Uterus (tissue), 4 donors: ENCODE results near the gene NCBP3. TPM values are rescaled to one million over a fixed set of nuclear protein-coding genes. Genes with fewer than 3 reads are reported as not detected.

Source experiments
- DNase-seq, 2 donors: peaks; one replicate each; pipeline ENCODE4 v3.0.0-alpha.2; 2019 to 2020
- H3K27ac ChIP-seq, 2 donors: fragments of 200-600 bp; sonication (generic); 1 replicate in 1 of 2; 2 replicates in 1 of 2; pipeline ENCODE4 v1.5.1; 2016 to 2018
- H3K27me3 ChIP-seq, 2 donors: fragments of 200-600 bp; sonication (generic); one replicate each; pipeline ENCODE4 v1.5.1; 2018 to 2019; ENCODE audit warnings: control low read depth in 1 of 2
- H3K36me3 ChIP-seq, 2 donors: fragments of 200-600 bp; sonication (generic); one replicate each; pipeline ENCODE4 v1.5.1; 2019; ENCODE audit warnings: control low read depth in 1 of 2
- H3K4me1 ChIP-seq, 2 donors: fragments of 200-600 bp; sonication (generic); one replicate each; pipeline ENCODE4 v1.5.1; 2018 to 2019; ENCODE audit warnings: control low read depth in 1 of 2
- H3K4me3 ChIP-seq, 2 donors: fragments of 200-600 bp; sonication (generic); 1 replicate in 1 of 2; 2 replicates in 1 of 2; pipeline ENCODE4 v1.5.1; 2018 to 2019; ENCODE audit warnings: mild to moderate bottlenecking in 1 of 2
- H3K9me3 ChIP-seq, 2 donors: fragments of 200-600 bp; sonication (generic); one replicate each; pipeline ENCODE4 v1.5.1; 2019; ENCODE audit warnings: control low read depth in 1 of 2
- POLR2A ChIP-seq, 2 donors: fragments of 450-650 bp; IDR thresholded peaks; one replicate each; pipeline ENCODE4 v1.6.1; 2016; ENCODE audit warnings: antibody characterized with exemption in 2 of 2, mild to moderate bottlenecking in 1 of 2, moderate library complexity in 1 of 2
- intact Hi-C: fragments of 100-400 bp; cut with DNase I; formaldehyde crosslinking; loops from one replicate; pipeline ENCODE4 v1.15.1; 2023; ENCODE audit warnings: low total_unique reads
- total RNA-seq, 4 donors: library from RNA; depleted of rRNA in 3 of 4; stranded (reverse); fragments of >200 nt in 3 of 4; gene quantifications; one replicate each; pipeline versions ENCODE4 v1.1.0 to v1.2.4, GENCODE V29; 2014 to 2023
- TF ChIP-seq, protein P1 (sequence below), 4 experiments: fragments of 200-600 bp in 2 of 4; fragments of 450-650 bp in 2 of 4; sonication (generic) in 2 of 4; IDR thresholded peaks; one replicate each; pipeline ENCODE4 v1.5.1; 2016 to 2019; ENCODE audit warnings: antibody characterized with exemption in 4 of 4, mild to moderate bottlenecking in 2 of 4, moderate library complexity in 1 of 4
- donor health status: DM: yes; HTN: yes; CAD: no.

Gene NCBP3
- total RNA-seq, 4 donors from 2014 or later = 16.5 to 46.7 (median 30.1) TPM

DNA sequence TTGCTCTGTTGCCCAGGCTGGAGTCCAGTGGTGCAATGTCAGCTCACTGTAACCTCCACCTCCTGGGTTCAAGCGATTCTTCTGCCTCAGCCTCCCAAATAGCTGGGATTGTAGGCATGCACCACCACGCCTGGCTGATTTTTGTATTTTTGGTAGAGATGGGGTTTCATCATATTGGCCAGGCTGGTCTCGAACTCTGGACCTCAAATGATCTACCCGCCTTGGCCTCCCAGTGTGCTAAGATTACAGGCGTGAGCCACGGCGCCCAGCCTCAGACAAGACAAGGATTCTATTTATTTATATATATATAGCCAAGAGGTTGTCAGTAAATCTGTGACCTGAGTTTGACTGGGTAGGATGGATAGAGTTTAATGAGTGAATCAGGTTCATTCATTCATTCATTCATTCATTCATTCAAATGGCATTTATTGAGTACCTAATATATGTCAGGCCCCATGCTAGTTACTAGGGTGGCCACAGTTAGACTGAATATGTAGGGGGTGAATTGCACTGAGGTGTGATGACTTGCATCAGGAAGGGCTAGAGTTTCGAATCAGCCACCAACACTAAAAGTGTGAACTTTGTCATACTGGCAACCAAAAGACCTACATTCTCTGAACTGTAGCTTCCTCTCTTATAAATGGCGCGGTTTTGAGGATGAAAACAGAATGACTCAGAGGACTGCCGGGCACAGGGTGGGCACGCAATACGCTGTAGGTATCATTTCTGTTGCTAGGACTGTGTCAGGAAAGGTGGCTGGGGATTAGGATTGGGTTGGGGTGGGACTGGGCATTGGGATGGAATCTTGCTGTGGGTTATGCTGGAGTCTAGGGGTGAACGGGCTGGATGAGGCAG, 82.9 kb downstream of the NCBP3 start:
- no peaks in the 10 kb centered on the region for H3K36me3 ChIP-seq
- H3K4me3 ChIP-seq = no peak overlapping the region
- TF ChIP-seq POLR2A (IDR thresholded peaks at IDR 0.05) = no peak
- no peak overlapping the region for H3K27ac ChIP-seq
- no peak for DNase-seq
- H3K9me3 ChIP-seq = no peaks in the 10 kb centered on the region
- H3K4me1 ChIP-seq = no peaks in the 10 kb centered on the region
- no peaks in the 10 kb centered on the region for H3K27me3 ChIP-seq
- intact Hi-C loops = no loop called here

DNA sequence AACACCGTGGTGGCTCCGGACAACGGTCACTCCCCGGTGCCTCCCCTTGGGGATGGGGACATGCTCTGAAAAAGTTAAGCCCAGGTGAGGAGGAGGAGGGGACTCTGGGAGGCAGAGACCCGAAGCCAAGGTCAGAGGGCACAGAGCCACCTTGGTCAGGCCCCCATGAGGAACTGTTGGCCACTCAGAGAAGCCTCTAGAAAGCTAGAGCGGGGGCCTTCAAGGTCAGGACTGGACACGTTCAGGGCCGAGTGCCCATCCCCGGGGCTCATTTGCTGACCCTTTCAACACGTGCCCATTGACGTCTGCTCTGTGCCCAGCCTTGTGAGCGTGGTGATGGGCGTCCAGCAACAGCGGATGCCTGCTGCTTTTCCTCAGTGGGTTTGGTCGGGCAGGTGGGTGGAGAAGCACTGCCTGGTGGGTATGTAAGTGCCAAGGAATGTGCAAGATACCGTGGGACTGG, 84.1 kb downstream of the NCBP3 start:
- no peak for DNase-seq
- intact Hi-C loops = no loop called here
- no peaks in the 10 kb centered on the region for H3K4me1 ChIP-seq
- no peaks in the 10 kb centered on the region for H3K36me3 ChIP-seq
- no peak overlapping the region for H3K4me3 ChIP-seq
- no peak overlapping the region for H3K27ac ChIP-seq
- no peaks in the 10 kb centered on the region for H3K9me3 ChIP-seq
- TF ChIP-seq POLR2A (IDR thresholded peaks at IDR 0.05) = no peak
- TF ChIP-seq, protein P1, sequence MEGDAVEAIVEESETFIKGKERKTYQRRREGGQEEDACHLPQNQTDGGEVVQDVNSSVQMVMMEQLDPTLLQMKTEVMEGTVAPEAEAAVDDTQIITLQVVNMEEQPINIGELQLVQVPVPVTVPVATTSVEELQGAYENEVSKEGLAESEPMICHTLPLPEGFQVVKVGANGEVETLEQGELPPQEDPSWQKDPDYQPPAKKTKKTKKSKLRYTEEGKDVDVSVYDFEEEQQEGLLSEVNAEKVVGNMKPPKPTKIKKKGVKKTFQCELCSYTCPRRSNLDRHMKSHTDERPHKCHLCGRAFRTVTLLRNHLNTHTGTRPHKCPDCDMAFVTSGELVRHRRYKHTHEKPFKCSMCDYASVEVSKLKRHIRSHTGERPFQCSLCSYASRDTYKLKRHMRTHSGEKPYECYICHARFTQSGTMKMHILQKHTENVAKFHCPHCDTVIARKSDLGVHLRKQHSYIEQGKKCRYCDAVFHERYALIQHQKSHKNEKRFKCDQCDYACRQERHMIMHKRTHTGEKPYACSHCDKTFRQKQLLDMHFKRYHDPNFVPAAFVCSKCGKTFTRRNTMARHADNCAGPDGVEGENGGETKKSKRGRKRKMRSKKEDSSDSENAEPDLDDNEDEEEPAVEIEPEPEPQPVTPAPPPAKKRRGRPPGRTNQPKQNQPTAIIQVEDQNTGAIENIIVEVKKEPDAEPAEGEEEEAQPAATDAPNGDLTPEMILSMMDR (IDR thresholded peaks at IDR 0.05) = no peak
- no peaks in the 10 kb centered on the region for H3K27me3 ChIP-seq

DNA sequence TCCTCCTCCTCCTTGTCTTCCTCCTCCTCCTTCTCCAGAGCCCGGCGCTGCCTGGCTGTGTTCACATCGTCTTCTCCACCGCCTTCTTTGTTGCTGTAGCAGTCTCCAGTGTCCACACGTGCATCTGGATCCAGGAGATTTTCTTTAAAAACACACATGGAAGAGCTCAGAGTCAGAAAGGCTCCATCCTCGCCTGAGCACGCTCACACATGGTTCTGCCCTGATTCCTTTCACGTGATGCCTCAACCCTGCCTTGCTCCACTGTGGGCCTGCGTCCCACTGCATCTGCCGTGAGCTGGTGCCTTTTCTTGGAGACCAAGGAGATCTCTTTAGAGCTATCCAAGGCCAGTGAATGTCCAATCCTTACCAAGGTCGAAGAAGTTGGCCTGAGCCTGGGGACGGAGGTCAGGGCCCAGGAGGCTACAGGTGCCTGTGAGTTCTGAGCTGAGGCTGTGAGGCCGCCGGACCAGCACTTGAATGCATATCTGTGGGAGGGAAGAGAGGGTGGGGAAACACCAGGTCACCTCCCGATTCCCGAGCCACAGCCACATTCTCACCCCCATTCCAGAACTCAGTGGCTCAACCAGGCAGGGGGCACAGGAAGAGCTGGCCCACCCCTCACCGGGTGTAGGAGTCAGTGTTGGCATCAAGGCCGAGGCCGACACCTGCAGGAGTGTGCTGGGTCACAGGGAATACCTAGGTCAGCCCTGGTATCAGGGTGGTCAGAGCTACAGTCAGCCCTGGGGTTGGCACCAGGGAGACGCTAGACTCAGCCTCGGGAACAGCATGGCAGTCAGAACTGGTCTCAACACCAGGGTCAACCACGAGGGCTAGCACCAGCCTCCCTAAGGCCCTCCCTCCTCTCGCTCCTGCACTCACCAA, 84.8 kb downstream of the NCBP3 start:
- H3K4me3 ChIP-seq = no peak overlapping the region
- no peaks in the 10 kb centered on the region for H3K9me3 ChIP-seq
- TF ChIP-seq, protein P1 (IDR thresholded peaks at IDR 0.05) = no peak
- TF ChIP-seq POLR2A (IDR thresholded peaks at IDR 0.05) = no peak
- no peaks in the 10 kb centered on the region for H3K27me3 ChIP-seq
- H3K27ac ChIP-seq = no peak overlapping the region
- intact Hi-C loops = no loop called here
- H3K4me1 ChIP-seq = no peaks in the 10 kb centered on the region
- no peak for DNase-seq
- H3K36me3 ChIP-seq = no peaks in the 10 kb centered on the region

DNA sequence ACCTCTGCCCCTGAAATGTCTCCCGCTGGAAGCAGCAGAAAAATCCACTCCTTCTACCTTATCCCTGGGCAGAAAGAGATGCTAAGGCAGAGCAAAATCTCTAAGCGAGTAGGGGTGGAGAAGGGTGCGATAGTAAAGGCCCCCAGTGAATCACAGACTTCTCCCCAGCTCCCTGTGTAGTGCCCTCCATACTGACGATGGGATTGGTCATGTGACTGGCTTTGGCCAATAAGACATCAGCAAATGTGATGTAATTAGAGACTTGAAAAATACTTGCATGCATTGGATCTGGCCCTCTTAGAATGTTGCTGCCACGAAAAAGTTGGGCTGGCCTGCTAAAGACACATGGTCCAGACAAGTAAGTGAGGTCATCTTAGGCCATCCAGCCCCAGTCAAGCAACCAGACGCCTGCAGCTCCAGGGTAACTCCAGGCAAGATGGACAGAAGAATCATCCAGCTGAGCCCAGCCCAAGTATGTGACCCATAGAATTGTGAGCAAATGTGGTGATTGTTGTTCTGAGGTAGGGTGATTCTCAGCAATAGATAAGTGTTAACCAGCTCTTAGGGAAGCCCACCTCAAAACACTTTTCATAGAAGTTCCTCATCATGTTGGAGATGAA, 86.3 kb downstream of the NCBP3 start:
- Histone ChIP-seq H3K4me1 (no peaks in the 10 kb centered on the region), H3K27ac (no peak overlapping the region)

More for the DNA sequence above, 86.3 kb downstream of the NCBP3 start:
- Histone ChIP-seq H3K4me3 (no peak overlapping the region), H3K36me3 (no peaks in the 10 kb centered on the region), H3K9me3 (no peaks in the 10 kb centered on the region), H3K27me3 (peaks cover 0 to under 1% of the 10 kb centered on the region in 2 donors)
- DNase-seq = no peak
- no peak for TF ChIP-seq POLR2A (IDR thresholded peaks at IDR 0.05)
- TF ChIP-seq, protein P1 (IDR thresholded peaks at IDR 0.05) = no peak
- intact Hi-C loops = no loop called here
